IPS-NIHi7 (cell line): ENCODE measurements around the gene IL20RA.

Experiments
- DNase-seq: peaks from one replicate; pipeline ENCODE4 v3.0.0; 2012; ENCODE audit warnings: mixed read lengths; ENCODE audit errors: extremely low spot score

Gene IL20RA

DNA sequence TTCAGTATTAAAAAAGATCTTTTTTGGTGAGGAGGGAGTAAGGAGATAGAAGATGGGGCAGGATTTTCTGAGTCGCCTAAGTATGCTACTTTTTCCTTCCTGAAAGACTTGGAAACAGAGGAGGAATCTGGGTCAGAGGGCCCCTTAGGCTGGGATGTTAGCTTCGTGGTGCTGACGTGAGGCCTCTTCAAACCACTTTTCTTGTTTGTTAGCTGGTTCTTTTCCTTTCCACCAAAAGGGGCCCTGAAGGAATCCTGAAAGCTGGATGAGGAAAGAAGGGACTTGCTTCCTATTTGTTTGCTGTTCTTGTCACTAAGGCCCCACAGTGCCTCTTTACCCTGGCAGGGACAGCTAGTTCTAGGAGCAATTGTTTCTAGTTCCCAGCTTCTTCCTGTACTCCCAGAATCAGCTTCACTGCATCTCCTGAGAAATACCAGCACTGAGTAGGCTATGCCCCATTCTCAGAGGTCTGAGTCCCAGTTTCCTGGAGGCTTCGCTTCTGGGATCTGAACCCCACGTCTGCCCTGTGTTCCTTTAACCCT is 2.2 kb upstream of the IL20RA start:
- DNase-seq = no peak

DNA sequence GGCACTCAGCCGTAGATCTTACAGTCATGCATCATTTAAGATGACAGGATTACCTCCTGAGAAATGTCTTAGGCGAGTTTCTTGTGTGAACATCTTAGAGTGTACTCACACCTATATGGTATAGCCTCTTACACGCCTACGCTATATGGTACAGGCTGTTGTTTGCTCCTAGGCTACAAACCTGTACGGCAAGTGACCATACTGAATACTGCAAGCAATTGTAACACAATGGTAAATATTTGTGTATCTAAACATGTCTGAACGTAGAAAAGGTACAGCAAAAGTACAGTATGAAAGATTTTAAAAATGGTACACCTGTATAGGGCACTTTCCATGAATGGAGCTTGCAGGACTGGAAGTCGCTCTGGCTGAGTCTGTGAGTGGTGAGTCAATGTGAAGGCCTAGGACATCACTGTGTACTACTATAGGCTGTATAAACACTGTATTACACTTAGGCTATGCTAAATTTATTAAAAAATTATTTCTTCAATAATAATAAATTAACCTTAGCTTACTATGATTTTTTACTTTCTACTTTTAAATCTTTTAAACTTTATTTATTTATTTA is 541 bp upstream of the IL20RA start:
- DNase-seq = no peak

DNA sequence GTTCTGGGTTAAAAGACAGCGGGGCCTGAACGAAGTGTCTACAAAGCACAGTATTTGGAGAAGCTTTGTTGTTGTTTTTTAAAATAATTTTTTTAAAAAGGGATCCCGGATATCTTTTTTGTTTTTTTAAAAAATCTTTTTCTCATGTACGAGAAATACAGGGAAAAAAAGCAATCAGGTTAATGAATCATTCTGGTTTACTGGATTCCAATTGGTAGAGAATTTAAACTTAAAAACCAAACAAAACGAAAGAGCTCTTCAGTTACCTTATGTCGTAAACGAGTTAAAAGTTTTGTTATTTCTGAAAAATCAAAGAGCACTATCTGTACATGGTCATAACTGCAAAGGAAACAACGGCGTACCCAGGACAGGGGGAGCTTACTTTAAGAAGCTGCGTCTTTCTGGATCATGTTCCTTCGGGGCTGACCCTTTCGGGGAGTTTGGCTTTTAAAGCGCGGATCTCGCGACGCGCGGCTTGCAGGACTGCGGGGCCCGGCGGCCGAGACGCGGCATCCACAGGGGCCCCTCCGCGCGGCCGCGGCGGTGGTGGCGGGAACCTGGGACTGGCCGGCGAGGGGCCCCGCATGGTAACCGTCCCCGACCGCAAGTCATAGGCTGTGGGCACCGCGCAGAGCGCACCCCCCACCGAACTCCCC is 927 bp downstream of the IL20RA start:
- peak; percentile 35 for DNase-seq

DNA sequence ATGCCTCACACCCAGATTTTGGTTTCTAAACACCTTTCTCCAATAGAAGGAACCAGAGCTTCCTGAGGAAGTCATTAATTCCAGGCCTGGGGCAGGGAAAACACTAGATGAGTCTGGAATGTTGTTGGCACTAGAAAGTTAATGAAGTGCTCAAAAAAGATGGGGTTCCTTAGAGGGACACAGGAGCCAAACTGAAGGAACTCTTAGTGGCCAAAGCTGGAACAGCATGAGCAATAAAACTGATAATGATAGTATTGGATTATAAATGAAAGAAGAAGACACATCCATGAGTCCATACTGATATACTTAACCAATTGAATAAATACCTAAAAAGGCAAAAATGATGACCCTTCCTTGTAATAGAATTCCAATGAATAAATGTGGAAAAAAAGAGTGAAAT is 4.4 kb downstream of the IL20RA start:
- DNase-seq = no peak

DNA sequence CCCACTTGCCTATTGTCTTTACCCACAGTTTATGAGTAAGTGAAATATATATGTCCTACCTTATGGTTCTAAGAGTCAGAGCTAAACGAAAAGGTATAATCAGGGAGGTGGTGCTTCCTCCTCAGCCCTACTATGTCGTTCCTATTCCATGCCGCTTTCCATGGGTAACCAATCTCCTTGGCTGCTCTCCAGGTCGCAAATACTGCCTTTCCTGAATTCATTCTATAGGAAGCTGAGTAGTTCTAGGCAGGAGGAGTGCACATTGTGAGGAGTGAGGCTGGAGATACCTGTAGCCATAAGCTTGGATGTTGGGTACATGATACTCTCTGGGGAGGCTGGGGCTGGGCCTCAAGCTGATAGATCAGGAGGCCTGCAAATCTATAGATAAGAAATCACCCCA is 5.8 kb downstream of the IL20RA start:
- DNase-seq = no peak

DNA sequence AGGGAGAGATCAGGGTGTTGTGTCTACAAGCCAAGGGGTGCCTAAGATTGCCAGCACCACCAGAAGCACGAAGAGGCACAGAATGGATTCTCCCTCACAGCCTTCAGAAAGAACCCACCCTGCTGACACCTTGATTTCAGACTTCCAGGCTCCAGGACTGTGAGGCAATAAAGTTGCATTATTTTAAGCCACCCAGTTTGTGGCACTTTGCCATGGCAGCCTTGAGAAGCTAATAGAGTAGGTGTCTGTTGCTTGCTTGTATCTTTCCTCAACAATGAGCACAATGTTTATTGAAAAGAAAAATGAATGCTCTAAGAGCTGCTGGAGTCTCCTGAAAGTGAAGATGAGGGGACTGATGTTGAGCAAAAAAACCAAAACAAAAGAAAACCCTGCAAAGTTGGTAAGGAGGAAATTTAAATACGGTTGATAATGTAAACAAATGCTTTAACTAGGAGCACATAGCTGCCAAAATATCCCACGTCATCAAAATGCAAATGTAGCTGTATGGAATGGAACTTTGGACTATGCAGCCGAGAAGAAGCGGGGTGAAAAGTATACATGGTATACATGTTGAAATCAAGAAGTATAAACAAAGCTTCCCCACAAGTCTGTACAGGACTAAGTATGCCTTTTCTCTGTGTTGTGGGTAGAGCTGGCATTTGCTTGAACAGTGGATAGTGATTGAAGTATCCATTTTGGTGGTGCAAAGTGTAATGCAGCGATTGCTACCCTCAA is 8.0 kb downstream of the IL20RA start:
- no peak for DNase-seq

DNA sequence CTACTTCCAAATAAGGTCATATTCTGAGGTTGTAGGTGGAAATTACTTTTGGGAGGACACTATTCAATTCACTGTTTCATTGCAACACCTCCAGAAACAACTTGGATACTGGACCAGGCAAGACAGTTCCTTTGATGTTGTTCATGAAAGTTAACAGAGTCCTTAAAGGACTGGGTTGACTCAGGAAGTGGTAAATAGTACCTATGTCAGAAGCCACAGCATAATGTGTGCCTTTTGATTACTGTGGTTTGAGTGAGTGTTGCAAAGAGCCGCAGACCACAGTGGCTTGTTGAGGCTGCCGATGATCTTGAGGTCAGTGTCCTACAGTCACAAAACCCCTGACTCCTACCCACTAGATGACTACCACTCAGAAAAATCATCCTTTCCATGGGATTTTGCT is 10.9 kb downstream of the IL20RA start:
- no peak for DNase-seq

DNA sequence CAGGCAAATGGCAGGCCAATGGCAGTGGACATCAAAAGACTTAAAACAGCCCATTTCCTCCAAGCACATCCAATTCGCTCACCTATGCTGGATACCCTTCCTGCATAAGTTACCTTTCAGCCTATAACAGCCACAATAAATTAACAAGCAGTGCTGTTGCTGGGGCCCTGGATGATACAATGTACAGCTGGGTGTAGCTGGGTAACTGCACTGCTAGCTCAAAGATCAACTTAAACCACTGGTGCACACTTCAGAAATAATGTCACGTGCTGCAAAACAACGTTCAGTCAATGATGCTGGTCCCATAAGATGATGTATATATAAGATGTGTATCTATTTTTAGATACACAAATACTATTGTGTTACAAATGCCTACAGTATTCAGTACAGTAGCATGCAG is 13.6 kb downstream of the IL20RA start:
- DNase-seq = no peak

DNA sequence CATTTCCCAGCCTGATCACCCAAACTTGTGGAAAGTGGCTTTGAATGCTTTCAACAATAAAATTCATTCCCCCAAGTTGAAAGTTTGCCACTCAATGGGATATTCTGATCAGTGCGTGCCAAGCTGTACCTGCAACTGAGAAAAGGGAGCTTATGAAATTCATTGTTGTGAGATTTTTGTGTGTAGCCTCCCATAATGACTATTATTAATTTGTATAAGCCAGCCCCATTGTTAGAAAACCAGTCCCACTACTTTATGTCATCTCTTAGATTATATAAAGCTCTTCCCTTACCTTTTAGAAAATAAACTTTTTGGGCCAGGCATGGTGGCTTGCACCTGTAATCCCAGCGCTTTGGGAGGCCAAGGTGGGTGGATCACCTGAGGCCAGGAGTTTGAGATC is 15.9 kb downstream of the IL20RA start:
- DNase-seq = no peak

DNA sequence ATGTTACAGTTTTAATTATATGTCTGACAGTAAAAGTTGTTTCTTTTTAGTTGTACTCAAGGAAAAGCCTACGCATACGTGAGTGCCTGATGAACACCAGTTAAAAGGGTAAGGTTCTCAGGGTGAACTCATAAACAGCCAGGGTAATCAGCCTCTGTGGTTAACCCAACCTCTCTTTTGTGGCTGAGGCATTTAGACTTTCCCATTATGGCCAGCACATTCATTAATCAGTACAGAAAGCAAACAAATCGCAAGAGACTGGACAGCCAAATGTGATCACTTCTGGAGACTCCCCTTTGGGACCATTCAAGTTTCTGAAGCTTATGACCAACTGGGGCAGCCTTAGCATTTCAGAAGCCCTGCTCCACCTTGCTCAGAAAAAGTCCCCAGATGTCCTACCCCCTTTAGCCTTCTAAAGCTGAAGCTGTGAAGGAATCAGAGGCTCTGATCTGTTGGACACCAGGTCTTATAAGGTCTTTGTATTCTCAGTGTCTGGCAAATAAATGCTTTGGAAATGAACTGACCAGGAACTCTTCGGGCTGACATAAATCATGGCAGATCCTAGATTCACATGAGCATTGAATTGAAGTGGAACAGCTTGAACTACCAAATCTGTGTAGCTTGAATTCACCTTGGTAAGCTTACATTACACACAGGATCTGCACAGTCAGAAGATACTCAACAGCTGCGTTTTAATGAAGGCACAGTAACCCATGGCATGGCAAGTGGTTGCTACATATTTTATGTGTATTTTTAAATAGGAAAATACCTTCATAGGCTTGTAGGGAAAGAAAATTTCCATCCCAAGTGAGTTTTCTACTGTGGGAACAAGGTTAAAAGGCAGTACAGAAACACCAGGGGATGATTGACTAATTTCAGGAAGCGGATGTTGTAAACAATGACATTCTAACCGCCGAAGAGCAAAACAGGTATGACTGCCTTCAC is 18.7 kb downstream of the IL20RA start:
- no peak for DNase-seq

DNA sequence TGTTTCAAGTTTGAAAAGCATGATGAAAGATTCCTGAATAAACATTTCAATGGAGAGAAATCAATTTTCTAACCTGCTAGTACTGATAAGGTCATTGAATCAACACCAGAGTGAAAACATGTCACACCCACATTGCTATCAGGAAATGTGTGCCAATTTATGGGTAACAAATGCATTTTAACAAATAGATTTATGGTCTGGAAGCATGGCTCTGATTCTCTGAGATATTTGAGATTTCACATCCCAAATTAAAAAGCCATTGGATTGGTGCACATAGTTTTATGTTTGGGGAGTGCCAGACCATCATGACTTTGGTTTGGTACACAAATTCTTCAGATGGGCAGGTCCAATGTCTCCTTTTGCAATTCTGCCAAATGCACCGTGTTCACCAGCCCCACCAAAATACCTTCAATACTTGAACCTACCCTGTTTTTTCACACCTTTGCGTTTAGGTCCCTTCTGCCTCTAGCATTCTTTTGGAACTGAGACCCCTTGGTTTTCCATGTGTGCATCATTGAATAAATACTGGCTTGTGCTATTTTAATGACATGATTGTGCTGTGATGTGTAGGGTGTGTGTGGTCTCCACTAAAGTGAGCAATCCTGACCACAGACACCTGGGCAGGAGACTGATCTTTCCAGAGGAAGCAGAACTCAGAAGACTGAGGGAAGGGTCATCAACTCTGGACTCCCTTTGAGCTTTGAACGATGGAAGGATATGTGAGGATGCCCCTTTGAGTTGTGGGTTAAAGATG is 20.4 kb downstream of the IL20RA start:
- no peak for DNase-seq

DNA sequence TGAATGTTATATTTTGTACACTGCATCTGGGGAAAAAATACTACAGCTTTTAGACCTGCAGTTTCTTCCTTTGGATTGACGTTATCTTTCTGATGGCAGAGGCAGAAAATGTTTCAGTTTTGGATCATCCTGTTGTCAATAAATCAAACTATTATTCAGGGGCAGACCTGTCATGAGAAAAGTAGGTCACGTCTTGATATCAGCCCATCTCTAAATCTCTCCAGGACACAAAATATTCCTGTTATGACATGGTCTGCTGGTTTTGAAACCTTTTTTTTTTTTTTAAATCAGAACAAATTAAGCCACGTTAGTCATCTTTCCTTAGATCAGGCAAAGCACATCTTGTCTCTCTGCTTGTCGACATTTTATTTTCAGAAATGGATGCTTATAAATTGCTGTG is 24.0 kb downstream of the IL20RA start:
- DNase-seq = no peak

DNA sequence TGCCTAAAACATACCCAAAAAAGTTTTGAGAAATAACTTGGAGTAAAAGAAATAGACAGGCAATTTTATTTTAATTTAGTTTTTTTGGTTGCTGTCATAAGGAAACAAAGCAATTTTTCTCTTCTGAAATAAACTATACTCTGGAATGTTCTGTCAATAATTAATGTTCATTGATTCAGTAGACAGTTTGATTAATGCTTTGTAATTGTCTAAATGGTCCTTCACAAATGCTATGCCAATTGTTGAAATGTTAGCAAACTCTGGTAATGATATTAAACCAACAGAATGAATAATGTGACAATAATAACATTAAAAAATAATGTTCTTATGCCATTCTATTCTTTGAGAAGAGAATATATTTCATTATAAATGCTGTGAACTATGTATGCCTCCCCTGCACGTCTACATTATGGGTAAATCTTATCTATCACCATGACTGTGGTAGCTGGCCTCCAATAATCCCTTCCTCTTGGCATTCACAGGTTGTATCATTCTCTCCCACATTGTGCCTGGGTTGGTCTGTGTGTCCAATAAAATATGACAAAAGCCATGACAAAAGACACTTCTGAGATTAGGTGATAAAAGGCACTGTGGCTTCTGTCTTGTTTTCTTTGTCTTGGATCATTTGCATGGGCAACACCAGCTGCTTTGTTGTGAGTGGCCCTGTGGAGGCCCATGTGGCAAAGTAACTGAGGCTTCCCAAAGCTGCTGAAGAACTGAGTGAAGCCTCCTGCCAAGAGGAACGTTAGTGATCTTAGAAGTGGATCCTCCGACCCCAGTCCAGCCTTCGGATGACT is 25.1 kb downstream of the IL20RA start:
- DNase-seq = no peak

DNA sequence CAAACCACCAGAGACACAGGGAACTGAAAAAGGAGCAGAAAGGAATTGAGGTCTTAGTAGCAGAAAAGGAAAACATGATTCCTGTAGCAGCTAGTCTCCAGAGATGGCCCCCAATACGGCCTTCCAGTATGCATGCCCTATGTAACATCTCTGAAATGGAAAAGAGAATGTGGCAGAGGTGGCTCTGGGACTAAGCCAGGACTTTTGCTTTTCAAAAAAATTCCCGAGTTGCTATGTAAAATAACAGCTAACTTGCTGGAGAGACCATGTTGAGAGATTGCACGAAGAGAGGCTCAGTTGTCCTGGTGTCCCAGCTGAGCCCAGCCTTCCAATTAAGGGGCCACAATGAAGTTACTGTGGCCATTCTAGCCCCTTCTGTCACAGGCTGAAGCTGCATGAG is 27.7 kb downstream of the IL20RA start:
- DNase-seq = no peak

DNA sequence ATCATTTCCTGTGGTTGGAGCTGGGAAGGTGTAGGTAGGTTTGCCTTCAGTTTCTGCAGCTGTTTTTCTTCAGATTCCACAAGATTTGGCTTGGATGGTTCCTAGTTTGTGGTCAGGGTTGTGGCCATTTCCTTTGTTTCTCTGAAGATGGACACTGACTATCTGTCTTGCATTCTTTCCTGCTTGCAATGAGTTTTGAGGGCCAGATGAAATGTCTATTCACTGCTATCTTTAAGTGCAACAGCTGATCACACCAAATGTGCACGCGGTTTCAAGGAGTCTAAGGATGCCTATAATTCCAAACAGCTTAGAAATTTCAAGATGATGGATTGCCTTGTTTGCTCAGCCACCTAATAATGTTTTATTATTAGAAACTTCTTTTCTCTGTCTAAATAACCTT is 28.4 kb downstream of the IL20RA start:
- DNase-seq = no peak

DNA sequence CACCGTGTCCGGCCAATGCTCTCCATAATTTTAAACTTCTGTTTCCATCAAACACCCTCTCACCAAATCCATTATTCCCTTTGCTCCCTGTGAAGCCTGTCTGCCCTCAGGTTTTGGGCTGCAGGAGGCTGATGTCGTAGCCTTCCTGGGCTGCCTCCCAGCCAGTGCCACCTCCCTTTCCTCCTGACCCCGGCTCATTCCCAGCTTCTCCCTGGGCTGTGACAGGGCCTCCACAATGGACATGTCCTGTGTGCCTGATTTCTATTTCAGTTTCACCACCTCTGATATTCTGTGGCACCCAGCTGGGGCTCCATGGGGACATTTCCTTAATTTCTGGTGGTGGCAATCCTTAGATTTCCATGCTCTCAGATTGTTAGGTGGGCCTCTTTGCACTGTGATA is 28.8 kb downstream of the IL20RA start:
- no peak for DNase-seq

DNA sequence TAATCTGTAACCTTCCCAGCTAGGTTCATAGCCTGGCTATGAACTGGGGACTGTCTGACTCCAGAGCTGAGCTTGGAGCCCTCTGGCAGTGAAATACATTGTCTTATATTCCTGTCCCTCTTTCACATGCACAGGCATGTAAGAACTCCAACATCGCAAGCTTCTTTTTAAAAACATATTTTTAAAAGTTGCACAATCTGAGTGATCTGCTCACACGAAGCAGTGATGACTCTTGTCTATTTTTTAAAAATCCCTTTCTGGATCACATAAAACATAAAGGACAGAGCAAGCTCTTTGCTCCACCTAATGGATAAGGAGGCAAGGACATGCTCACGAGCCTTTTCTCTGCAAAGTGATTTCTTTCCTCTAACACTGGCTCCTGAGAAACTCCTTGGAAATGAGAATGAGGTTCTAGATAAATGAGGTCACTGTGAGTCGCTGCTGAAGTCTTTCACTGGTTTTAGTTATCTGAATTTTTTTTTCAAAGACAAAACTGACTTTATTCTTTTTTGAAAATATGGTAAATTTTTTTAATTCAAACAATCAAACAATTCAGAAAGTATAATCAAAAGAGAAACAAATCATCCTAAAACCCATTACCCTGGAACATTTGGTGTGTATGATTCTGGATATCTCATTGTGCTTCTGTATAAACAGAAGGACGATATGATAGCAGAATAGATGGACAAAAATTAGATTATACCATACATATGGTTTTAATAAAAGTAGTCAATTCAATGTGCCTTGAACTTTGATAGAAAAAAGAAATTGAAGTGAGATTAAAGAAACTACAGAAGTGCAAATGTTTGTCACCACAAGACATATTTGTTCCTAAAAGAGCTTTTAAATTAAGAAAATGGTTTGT is 30.8 kb downstream of the IL20RA start:
- peak; percentile 67 for DNase-seq

DNA sequence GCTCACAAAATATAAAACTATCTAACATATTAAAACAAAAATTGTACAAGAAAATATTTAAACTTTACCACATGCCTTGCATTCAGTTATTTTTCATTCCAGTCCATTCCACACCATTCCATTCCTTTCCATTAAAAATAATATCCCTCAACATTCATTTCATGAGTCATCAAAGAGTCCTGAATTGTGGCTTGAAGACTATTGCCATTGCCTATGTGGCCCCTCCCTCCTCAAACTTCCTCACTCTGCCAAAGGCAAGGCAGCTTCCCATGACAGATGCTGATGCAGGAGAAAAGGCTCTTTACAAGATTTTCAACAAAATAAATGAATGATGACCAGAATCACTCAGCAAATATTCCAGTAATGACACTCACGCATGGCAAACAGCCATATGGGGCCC is 31.7 kb downstream of the IL20RA start:
- DNase-seq = no peak

DNA sequence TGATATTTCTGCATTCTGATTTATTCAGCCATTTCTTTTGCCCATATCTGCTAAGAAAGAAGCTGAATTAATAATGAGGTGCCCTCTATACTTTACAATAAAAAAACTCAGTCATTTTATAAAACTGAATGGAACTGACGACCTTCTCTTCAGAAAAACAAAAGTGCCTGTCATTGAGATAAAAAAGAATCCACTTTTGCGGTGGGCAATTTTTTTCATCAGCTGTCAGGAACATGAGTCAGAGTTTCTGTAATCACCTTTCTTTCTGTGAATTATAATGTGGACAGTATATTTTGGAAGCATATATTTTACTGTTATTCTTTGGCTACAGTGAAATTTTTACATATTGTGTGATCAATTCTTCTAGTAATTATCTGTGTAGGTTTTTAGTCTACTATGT is 33.4 kb downstream of the IL20RA start:
- no peak for DNase-seq
